C4-2B (cell line): ENCODE measurements around the gene AGPAT4.

ENCODE experiments used
- CTCF ChIP-seq: fragments of 450-650 bp; conservative IDR thresholded peaks from 2 replicates; pipeline ENCODE4 v1.5.1; 2017; ENCODE audit warnings: mild to moderate bottlenecking
- ZFX ChIP-seq: fragments of 450-650 bp; IDR thresholded peaks from 2 replicates; pipeline ENCODE4 v1.6.1; 2017

GRCh38 chr6:161199850-161200249, 74.0 kb downstream of the AGPAT4 start:
- TF ChIP-seq CTCF (no peak), ZFX (no peak)
